ENCODE measurements around the gene DLX1.

Gene DLX1

DNA sequence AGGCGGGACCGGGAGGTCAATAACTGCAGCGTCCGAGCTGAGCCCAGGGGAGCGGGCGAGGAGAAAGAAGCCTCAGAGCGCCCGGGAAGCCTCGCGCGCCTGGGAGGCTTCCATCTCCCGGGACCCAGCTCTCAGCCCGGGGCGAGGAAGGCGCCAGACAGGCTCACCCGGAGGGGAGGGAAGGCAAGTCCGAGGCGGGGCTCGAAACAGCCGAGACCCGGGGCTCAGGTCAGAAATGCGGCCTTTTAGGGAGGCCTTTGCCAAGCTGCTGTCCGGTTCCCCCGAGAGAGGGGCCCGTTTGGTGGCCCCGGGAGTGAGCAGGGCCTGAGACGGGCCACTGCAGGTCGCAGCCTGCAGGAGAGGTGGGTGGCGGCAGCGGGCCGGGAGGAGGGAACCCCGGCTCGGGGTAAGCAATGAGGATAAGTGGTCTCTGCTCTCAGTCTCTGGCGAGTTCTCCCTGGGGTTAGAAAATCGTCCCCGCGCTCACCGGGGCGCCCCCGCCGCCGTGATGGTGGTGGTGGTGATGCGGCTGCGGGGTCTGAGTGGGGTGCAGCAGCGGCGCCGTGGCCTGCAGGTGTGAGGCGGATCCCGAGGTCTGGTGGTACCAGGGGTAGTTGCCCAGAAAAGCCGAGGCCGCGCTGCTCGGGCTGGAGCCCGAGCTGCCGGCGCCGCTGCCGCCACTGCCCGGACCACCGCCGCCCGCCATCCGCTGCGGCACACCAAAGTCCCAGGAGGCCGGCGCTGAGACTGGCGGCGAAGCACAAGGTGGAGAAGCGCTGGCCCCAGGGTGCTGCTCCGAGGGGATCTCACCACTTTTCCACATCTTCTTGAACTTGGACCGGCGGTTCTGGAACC, 15.0 kb downstream of the DLX1 start:
- DNase-seq (ENCODE audit: low spot score), result no peak
- ChIA-PET POLR2A (ENCODE audit: low non-redundant PET) (no interaction called here), CTCF (interaction anchor here (1.6 kb wide), 1 partner anchor 27 kb away, joined by 6 read pairs; no protein-coding TSS in a partner anchor)
- TF ChIP-seq, protein P1, sequence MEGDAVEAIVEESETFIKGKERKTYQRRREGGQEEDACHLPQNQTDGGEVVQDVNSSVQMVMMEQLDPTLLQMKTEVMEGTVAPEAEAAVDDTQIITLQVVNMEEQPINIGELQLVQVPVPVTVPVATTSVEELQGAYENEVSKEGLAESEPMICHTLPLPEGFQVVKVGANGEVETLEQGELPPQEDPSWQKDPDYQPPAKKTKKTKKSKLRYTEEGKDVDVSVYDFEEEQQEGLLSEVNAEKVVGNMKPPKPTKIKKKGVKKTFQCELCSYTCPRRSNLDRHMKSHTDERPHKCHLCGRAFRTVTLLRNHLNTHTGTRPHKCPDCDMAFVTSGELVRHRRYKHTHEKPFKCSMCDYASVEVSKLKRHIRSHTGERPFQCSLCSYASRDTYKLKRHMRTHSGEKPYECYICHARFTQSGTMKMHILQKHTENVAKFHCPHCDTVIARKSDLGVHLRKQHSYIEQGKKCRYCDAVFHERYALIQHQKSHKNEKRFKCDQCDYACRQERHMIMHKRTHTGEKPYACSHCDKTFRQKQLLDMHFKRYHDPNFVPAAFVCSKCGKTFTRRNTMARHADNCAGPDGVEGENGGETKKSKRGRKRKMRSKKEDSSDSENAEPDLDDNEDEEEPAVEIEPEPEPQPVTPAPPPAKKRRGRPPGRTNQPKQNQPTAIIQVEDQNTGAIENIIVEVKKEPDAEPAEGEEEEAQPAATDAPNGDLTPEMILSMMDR (conservative IDR thresholded peaks at IDR 0.05; ENCODE audit: low read depth), result no peak
- H3K27ac ChIP-seq, result peak overlapping the region; percentile 100

DNA sequence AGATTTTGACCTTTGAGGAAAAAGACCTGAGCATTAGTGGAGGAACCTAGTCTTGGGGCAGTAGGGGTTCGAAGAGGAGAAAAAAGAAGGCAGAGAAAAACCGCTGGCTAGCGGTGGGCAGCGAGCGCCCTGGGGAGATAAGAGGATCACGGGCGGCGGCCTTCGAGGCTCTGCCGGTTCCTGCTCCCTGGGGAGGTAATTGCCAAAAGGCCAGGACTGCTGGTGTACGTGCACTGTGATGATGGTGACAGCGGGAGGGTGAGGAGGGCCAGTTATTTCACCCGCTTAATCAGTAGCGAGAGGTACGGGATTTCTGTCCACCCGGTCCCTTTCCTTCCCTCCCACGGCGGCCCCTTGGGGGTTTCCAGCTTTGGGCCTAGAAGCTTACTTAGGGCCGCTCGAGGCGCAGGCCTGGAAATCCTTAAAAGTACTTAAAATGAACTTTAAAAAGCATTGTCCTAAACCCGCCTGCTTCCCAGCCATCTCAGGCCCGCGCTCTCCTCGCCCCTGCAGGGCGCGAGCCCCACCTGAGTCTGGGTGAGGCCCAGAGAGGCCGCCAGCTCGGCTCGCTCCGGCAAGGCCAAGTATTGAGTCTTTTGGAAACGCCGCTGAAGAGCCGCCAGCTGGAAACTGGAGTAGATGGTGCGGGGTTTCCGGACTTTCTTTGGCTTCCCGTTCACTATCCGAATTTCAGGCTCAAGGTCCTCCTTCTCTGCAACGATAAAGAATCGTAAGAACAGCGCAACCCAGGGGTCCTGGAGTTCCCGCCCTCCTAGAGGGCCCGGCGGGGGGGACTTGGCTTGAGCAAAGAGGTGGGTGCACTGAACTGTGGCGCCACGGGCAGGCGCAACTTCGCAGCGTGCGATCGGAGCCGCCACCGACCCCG, 15.9 kb downstream of the DLX1 start:
- POLR2A ChIA-PET (ENCODE audit: low non-redundant PET), result no interaction called here
- peak overlapping the region; percentile 100 for H3K27ac ChIP-seq
- TF ChIP-seq, protein P1 (conservative IDR thresholded peaks at IDR 0.05; ENCODE audit: low read depth), result no peak
- DNase-seq (ENCODE audit: low spot score), result no peak
- CTCF ChIA-PET, result interaction anchor here (0.6 kb wide), 2 partner anchors 14 to 394 kb away, joined by 3 read pairs; no protein-coding TSS in a partner anchor

DNA sequence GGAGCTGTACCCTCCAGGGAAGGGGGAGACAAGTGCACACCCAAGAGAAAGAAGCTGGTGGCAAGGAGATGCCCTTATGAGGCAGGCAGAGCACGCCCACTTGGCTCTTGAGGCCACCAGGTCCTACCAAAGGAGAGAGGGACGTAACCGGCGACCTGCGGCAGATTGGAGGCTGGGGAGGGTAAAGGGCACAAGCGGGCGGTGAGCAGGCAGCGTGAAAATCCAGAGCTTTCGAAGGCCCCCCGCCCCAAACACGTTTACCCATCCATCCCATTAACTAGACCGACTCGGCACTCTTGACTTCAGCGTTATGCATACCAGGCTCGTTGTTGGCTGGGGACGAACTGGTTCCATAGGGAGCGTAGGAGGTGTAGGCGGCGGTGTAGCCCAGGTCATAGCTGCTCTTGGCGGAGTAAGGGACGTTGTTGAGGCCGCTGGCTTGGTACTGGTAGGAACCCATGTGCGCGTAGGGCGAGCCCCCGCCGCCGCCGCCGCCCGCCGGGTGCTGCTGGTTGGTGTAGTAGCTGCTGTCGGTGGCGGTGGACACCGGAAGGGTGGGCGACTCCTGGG, 16.6 kb downstream of the DLX1 start:
- ChIA-PET CTCF (interaction anchor here (0.6 kb wide), 2 partner anchors 187 to 395 kb away, joined by 3 read pairs; no protein-coding TSS in a partner anchor), POLR2A (ENCODE audit: low non-redundant PET) (no interaction called here)
- peak overlapping the region; percentile 100 for H3K27ac ChIP-seq
- TF ChIP-seq, protein P1 (conservative IDR thresholded peaks at IDR 0.05; ENCODE audit: low read depth), result no peak
- no peak for DNase-seq (ENCODE audit: low spot score)

DNA sequence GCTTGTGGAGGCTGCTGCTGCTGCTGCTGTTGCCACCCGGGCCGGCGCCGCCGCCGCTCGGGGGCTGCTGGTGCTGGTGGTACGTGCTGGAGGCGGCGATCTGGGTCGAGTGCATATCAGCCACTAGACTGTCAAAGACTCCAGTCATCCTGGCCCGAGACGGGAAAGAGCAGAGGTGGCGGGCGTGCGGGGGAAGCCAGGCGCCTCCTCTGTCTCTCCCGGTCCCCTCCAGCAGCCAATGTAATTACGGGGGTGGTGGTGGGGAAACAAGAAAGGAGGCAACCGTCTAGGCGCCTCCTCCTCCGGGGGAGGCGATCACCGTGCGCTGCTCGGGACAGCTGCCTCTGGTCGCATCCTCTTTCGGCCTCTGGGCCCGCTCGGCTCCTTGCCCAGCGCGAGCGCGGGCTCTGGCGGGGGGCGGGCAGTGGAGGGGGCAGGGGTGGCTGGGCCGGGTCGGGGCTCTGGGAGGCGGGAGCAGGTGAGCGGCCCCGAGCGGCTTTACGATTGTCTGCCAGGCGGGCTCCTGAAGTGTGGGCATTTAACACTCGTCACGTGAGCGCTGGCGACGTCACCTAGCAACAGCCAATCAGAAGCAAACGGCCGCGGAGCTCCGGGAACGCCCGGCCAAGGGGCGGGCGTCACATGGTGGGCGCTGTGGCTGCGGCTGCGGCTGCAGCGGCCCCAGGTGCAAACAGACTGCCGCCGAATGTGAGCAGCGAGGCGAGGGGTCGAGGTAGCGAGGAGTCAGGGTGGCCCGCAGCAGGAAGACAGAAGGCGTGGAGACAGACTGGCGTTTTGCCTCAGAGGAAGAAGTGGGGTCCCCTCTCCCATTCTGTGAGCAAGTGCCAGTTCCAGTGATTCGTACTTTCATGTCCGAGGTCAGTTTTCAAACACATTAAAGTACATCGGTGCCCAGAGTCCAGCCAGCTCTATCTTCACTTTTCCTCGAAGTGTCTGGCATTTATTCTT, 17.4 kb downstream of the DLX1 start, which contains the start of gene DLX2:
Gene DLX2, minus strand, starts transcription at position 510 of the 969 bp plus-strand sequence. Its CDS starts 362 bp downstream, at position 148.
- peak; percentile 95 for DNase-seq (ENCODE audit: low spot score)
- TF ChIP-seq, protein P1 (conservative IDR thresholded peaks at IDR 0.05; ENCODE audit: low read depth), result no peak
- ChIA-PET POLR2A (ENCODE audit: low non-redundant PET) (no interaction called here), CTCF (interaction anchor here (0.6 to 0.9 kb wide), 5 partner anchors 11 to 401 kb away, joined by 3 to 4 read pairs (median 3); no protein-coding TSS in a partner anchor)
- peak within 1 kb of the TSS; percentile 100 for H3K27ac ChIP-seq

DNA sequence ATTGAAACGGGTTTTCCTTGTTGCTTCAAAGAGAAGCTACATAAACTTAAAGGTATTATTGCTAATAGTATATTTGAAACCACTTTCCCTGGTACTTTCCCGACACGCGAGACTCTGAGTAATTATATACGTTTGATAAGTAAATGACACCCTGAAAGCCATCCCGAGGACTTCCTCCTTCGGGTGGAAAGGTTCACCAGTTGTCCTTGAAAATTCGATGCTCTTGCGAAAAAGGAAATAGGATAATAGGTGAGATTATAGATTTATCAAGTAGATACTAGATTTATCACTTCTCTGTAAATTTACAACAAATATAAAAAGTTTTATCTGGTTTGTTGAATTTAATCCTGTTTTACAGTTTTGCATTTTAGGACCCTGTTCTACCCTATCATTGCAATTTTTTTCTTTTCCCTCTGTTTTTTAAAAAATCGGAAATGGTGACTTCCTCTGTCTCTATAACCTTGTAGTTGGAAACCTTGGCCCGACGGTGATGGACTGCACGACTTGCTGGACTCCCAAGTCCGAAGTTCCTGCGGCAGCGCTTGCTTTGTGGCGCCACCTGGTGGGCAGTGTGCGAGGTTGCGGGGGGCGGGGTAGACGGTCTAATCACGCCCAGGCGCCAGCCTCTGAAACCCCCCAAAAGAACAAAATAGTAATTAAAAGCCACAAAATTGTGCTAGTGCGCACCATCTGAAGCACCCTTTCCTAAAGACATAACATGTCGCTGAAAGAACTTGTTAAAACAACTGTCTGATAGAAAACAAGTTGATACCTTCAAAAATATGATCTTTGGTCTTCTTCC, 18.4 kb downstream of the DLX1 start:
- no peak overlapping the region for H3K27ac ChIP-seq
- CTCF ChIA-PET, result interaction anchor here (0.6 to 1.1 kb wide), 5 partner anchors 10 to 390 kb away, joined by 3 to 7 read pairs (median 3); no protein-coding TSS in a partner anchor
- DNase-seq (ENCODE audit: low spot score), result peak; percentile 86
- TF ChIP-seq, protein P1 (conservative IDR thresholded peaks at IDR 0.05; ENCODE audit: low read depth), result peak; percentile 97
- POLR2A ChIA-PET (ENCODE audit: low non-redundant PET), result no interaction called here

Data from RWPE1 (cell line).